ACC112 (cell line): ENCODE measurements around the gene GCHFR.

ENCODE experiments used
- H2AFZ ChIP-seq: fragments of 200-600 bp; sonication (generic); one replicate; pipeline ENCODE4 v1.6.0; 2017; ENCODE audit warnings: antibody characterized with exemption, low read length; ENCODE audit not compliant: unreplicated experiment
- H3K27ac ChIP-seq: fragments of 200-600 bp; sonication (generic); 2 replicates; pipeline ENCODE4 v1.5.1; 2014; ENCODE audit warnings: low read depth, mild to moderate bottlenecking, antibody characterized with exemption, low read length, moderate library complexity
- H3K27me3 ChIP-seq: fragments of 200-600 bp; sonication (generic); 2 replicates; pipeline ENCODE4 v1.6.1; 2014; ENCODE audit warnings: mild to moderate bottlenecking, antibody characterized with exemption, low read length, moderate library complexity, mixed read lengths; ENCODE audit not compliant: insufficient read depth
- H3K36me3 ChIP-seq: fragments of 200-600 bp; sonication (generic); 2 replicates; pipeline ENCODE4 v1.6.1; 2016; ENCODE audit warnings: mild to moderate bottlenecking, antibody characterized with exemption, low read length, moderate library complexity, mixed read lengths; ENCODE audit not compliant: insufficient read depth
- H3K4me1 ChIP-seq: fragments of 200-600 bp; sonication (generic); one replicate; pipeline ENCODE4 v1.6.1; 2016; ENCODE audit warnings: low read length, mixed read lengths; ENCODE audit not compliant: insufficient read depth, unreplicated experiment, control insufficient read depth
- H3K4me3 ChIP-seq: fragments of 200-600 bp; sonication (generic); 2 replicates; pipeline ENCODE4 v1.5.1; 2014; ENCODE audit warnings: mild to moderate bottlenecking, low read depth, low read length
- H3K79me2 ChIP-seq: fragments of 200-600 bp; sonication (generic); one replicate; pipeline ENCODE4 v1.6.0; 2016; ENCODE audit warnings: low read length; ENCODE audit not compliant: control insufficient read depth, unreplicated experiment, insufficient read depth

GCHFR gene

DNA sequence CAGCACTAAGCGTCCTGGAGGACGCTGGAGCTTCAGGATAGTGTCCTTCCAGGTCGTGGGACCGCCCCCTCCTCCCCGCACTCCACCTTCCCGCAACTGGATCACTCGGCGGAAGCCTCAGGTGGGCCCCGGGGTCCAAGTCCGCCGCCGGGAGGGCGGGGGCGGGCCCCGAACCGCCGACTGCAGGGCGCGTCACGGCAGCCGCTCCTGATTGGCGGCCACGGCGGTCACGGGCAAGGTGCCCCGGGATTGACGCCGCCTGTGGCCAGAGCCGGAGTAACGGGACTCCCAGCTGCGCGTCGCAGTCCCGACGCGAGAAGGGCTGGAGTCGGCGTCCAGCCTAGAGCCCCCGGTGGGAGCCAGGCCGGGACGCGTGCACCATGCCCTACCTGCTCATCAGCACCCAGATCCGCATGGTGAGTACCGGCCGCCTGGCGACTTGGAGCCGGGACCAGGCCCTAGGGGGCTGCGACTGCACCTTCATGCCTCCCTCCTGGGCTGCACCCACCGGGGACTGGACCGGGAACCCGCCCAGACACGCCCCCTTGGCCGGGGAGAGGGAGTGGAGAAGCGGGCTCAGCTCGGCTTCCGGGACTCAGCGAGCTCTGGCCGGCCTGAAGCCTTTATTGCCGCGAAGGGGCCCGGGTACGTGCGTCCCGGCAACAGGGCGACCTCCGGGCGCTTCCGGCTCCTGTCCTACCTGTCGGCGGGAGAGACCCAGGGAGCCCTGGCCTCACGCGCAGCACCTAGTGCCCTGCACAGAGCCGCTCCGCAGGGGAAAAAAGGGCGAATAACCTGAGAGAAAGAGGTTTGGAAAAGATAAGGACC lies at the start of gene GCHFR:
TSS of gene GCHFR (plus strand) at position 268 of the 828 bp plus-strand sequence. CDS start at position 381, 113 bp downstream.
- Histone ChIP-seq H3K36me3 (no peaks in the 10 kb centered on the region), H3K4me1 (peaks cover 41% of the 10 kb centered on the region), H3K27ac (peak within 1 kb of the TSS; percentile 44), H3K4me3 (peak within 1 kb of the TSS; percentile 68), H2AFZ (peak within 1 kb of the TSS; percentile 7), H3K27me3 (no peaks in the 10 kb centered on the region), H3K79me2 (no peaks in the 10 kb centered on the region)

DNA sequence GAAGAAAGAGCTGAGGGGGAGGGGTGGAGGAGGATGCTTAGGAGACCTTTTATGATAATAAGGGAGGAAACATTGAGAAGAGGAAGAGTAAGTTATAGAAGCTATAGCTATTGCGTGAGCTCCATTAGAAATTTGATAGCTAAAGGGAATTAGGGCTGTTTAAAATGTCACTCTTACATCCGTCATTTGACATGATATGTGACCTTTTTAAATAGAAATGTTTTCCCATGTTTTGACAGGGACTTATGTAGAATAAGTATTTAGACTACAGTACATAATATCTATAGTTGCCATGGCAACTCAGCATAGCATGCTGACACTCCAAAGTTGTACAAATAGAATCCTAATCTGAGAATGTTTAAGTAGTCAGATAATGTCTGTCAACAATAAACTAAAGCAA lies 49.7 kb upstream of the GCHFR start:
- Histone ChIP-seq H2AFZ (no peak overlapping the region), H3K27me3 (no peaks in the 10 kb centered on the region), H3K4me1 (no peaks in the 10 kb centered on the region), H3K27ac (no peak overlapping the region), H3K36me3 (peaks cover 13% of the 10 kb centered on the region), H3K79me2 (no peaks in the 10 kb centered on the region), H3K4me3 (no peak overlapping the region)

DNA sequence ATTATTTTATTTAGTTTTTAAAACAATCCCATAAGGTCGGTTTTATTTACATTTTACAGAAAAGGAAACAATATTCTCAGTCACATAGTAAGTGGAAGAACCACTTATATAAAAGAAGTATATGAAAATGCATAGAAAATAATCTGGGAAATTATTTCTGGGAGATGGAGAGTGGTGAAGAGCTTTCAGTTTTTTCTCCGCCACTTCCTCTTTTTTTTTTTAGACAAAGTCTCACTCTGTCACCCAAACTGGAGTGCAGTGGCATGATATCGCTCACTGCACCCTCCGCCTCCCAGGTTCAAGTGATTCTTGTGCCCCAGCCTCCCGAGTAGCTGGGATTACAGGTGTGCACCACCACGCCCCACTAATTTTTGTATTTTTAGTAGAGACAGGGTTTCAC lies 47.7 kb upstream of the GCHFR start:
- Histone ChIP-seq H2AFZ (no peak overlapping the region), H3K79me2 (no peaks in the 10 kb centered on the region), H3K4me3 (no peak overlapping the region), H3K27ac (no peak overlapping the region), H3K4me1 (no peaks in the 10 kb centered on the region), H3K27me3 (no peaks in the 10 kb centered on the region), H3K36me3 (peaks cover 13% of the 10 kb centered on the region)

DNA sequence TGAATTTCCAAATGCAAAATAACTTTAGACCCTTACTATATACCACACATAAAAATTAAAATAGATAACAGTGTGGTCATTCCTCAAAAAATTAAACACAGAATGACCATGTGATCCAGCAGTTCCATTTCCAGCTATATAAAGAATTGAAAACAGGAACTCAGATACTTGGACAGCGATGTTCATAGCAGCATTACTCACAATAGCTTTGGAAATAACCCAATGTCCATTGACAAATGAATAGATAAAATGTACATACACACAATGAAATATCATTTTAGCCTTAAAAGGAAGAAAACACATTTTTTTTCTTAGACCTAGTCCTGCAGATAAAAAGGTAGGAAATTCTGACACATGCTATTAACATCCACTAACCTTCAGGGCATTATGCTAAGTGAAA lies 42.2 kb upstream of the GCHFR start:
- no peaks in the 10 kb centered on the region for H3K4me1 ChIP-seq
- no peaks in the 10 kb centered on the region for H3K79me2 ChIP-seq
- H2AFZ ChIP-seq, result no peak overlapping the region
- H3K4me3 ChIP-seq, result no peak overlapping the region
- no peak overlapping the region for H3K27ac ChIP-seq
- no peaks in the 10 kb centered on the region for H3K27me3 ChIP-seq
- H3K36me3 ChIP-seq, result peaks cover 8% of the 10 kb centered on the region

DNA sequence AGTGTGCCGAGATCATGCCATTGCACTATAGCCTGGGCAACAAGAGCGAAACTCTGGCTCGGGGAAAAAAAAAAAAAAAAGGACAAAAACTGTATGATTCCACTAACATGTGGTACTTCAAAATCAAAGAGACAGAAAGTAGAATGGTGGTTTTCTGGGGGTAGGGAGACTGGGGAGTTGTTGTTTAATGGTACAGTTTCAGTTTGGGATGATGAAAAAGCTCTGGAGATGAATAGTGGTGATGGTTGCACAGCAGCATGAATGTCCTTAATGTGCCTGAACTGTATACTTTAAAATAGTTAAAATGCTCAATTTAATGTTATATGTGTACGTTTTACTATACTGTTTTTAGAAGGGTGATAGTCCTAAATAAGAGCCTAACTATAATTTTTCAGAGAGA lies 41.5 kb upstream of the GCHFR start:
- peaks cover 8% of the 10 kb centered on the region for H3K36me3 ChIP-seq
- H3K27ac ChIP-seq, result no peak overlapping the region

DNA sequence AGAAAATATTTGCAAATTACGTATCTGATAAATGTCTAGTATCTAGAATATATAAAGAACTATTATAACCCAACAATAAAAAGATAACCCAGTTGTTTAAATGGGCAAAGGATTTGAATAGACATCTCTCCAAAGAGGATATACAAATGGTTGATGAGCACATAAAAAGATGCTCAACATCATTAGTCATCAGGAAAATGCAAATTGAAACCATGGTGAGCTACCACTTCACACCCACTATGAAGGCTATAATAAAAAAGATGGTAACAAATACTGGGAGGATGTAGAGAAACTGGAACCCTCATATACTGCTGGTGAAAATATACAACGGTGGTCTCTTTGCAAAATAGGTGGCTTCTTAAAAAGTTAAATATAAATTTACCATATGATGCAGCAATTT lies 40.9 kb upstream of the GCHFR start:
- no peak overlapping the region for H3K27ac ChIP-seq
- no peaks in the 10 kb centered on the region for H3K4me1 ChIP-seq
- H3K4me3 ChIP-seq, result no peak overlapping the region
- peaks cover 8% of the 10 kb centered on the region for H3K36me3 ChIP-seq
- H2AFZ ChIP-seq, result no peak overlapping the region
- H3K79me2 ChIP-seq, result no peaks in the 10 kb centered on the region
- no peaks in the 10 kb centered on the region for H3K27me3 ChIP-seq

More for the DNA sequence above, 41.5 kb upstream of the GCHFR start:
- Histone ChIP-seq H3K4me3 (no peak overlapping the region), H3K4me1 (no peaks in the 10 kb centered on the region), H2AFZ (no peak overlapping the region), H3K79me2 (no peaks in the 10 kb centered on the region), H3K27me3 (no peaks in the 10 kb centered on the region)

DNA sequence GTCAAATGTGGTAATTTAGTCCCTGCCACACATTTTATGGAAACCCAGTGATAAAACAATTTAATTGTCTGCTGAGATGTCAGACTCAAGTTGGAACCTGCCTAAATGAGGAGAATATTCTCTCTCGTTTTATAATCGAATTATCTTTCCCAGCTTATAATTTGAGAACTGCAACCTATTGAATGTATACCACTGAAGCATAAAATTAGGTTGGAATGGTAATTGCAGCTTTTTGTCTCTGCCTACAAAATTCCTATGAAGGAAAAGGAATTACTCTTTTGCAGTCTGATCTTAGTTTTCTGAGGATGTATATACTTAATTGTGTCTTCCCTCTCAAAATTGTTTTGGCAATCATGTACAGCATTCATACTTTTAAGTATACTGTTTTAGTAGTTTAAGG lies 39.9 kb upstream of the GCHFR start:
- Histone ChIP-seq H3K27me3 (no peaks in the 10 kb centered on the region), H3K4me1 (no peaks in the 10 kb centered on the region), H3K36me3 (peaks cover 10% of the 10 kb centered on the region), H3K27ac (no peak overlapping the region), H3K4me3 (no peak overlapping the region), H2AFZ (no peak overlapping the region), H3K79me2 (no peaks in the 10 kb centered on the region)

DNA sequence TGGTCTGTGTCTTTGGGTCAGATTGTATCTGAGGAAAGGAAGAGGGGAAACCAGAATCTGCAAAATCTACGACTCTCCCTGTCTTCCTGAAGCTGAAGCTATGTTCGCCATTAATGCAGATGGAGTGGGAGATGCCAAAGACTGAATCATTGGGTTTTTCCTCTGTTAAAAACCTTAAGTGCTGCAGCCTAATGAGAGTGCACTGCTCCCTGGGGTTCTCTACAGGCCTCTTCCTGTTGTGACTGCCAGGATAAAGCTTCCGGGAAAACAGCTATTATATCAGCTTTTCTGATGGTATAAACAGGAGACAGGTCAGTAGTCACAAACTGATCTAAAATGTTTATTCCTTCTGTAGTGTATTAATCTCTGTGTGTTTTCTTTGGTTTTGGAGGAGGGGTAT lies 32.8 kb upstream of the GCHFR start:
- H2AFZ ChIP-seq, result no peak overlapping the region
- H3K79me2 ChIP-seq, result no peaks in the 10 kb centered on the region
- H3K36me3 ChIP-seq, result peaks cover 30% of the 10 kb centered on the region
- no peaks in the 10 kb centered on the region for H3K4me1 ChIP-seq
- H3K27ac ChIP-seq, result no peak overlapping the region
- H3K27me3 ChIP-seq, result no peaks in the 10 kb centered on the region
- H3K4me3 ChIP-seq, result no peak overlapping the region

DNA sequence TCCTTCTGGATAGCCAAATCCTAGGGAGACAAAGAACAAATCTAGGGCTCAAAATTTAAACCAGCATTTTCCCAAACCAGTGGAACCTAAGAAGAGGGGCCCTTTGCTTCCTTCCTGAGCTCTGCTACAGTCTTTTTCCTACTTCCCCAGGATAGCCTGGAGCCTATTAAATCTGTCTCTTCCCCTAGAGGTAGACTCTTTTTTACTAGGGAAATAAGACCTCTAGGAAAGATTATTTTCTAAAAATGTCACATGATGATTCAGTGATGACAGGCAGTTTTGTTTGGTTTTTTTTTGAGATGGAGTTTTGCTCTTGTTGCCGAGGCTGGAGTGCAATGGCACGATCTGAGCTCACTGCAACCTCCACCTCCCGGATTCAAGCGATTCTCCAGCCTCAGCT lies 27.3 kb upstream of the GCHFR start:
- H3K4me3 ChIP-seq, result no peak overlapping the region
- peaks cover 19% of the 10 kb centered on the region for H3K36me3 ChIP-seq
- no peaks in the 10 kb centered on the region for H3K27me3 ChIP-seq
- no peak overlapping the region for H3K27ac ChIP-seq
- H2AFZ ChIP-seq, result no peak overlapping the region
- no peaks in the 10 kb centered on the region for H3K79me2 ChIP-seq
- no peaks in the 10 kb centered on the region for H3K4me1 ChIP-seq

DNA sequence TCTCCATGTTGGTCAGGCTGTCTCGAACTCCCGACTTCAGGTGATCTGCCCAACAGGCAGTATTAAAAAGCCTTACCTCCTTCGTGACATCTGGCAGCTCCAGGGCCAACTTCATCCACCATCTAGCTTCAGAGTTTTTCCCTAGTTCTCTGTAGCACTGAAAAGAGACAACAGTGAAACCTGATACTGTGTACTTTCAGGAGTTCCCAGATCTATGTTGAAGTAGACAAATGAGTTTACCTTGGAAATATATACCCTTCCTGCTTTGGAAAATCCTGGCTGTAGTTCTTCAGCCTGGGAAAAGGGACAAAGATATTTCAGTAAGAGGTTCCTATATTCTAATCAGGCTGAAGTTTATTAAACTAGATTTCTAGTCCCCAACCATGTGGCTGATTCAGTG lies 26.8 kb upstream of the GCHFR start:
- H3K27me3 ChIP-seq, result no peaks in the 10 kb centered on the region
- H2AFZ ChIP-seq, result no peak overlapping the region
- H3K79me2 ChIP-seq, result no peaks in the 10 kb centered on the region
- H3K27ac ChIP-seq, result no peak overlapping the region
- H3K4me3 ChIP-seq, result no peak overlapping the region
- H3K4me1 ChIP-seq, result no peaks in the 10 kb centered on the region
- H3K36me3 ChIP-seq, result peaks cover 14% of the 10 kb centered on the region

DNA sequence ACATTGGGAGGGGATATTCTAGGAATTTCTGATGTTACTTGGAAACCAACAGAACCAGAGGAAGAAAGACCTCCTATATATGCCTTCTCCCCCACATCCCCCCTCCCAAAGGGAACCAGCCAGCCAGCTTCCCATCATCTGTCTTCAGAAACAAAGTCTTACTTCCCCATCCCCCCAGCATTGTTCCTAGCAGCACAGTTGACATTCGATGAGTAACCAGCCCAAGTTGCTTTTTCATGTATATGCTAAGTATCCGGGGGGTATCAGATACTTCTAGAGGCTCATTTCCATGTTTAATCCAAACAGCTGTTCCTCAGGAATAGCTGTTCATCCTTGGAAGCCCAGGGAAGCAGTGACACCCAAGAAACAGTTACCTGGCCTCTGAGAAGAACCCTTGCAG lies 24.8 kb upstream of the GCHFR start:
- H3K36me3 ChIP-seq, result peaks cover 18% of the 10 kb centered on the region
- H3K27ac ChIP-seq, result no peak overlapping the region
- H3K27me3 ChIP-seq, result no peaks in the 10 kb centered on the region
- H3K79me2 ChIP-seq, result no peaks in the 10 kb centered on the region
- H2AFZ ChIP-seq, result no peak overlapping the region
- no peak overlapping the region for H3K4me3 ChIP-seq
- peaks cover 7% of the 10 kb centered on the region for H3K4me1 ChIP-seq
